NCI-H2227 (cell line): ENCODE results near the gene ZCCHC17.

Experiments used
- DNase-seq: peaks from one replicate; lab custom pipeline; 2025; ENCODE audit not compliant: unreplicated experiment; lab: John Stamatoyannopoulos, UW

The ZCCHC17 gene

GRCh38 chr1:31389616-31390015 is 92.8 kb downstream of the ZCCHC17 start:
- no peak for DNase-seq

- DNase-seq: no peak
These were observed 93.2 kb downstream of the ZCCHC17 start for GRCh38 chr1:31390071-31390470.

GRCh38 chr1:31393463-31393862 is 96.6 kb downstream of the ZCCHC17 start:
- no peak for DNase-seq

- DNase-seq: peak; percentile 94
These were observed 97.9 kb downstream of the ZCCHC17 start for GRCh38 chr1:31394584-31395193.

- DNase-seq: no peak
These were observed 100.0 kb downstream of the ZCCHC17 start for GRCh38 chr1:31396633-31397351.

- no peak for DNase-seq
These were observed 100.7 kb downstream of the ZCCHC17 start for GRCh38 chr1:31397360-31398095.

GRCh38 chr1:31398246-31398645 is 101.4 kb downstream of the ZCCHC17 start:
- no peak for DNase-seq

- DNase-seq: no peak
These were observed 103.1 kb downstream of the ZCCHC17 start for GRCh38 chr1:31399976-31400375.

GRCh38 chr1:31400393-31400792 is 103.6 kb downstream of the ZCCHC17 start:
- no peak for DNase-seq

- no peak for DNase-seq
These were observed 104.4 kb downstream of the ZCCHC17 start for GRCh38 chr1:31401241-31401640.

GRCh38 chr1:31405578-31406245 is 108.9 kb downstream of the ZCCHC17 start:
- DNase-seq: no peak

GRCh38 chr1:31407029-31407626 is 110.3 kb downstream of the ZCCHC17 start:
- no peak for DNase-seq

- no peak for DNase-seq
These were observed 112.0 kb downstream of the ZCCHC17 start for GRCh38 chr1:31408788-31409318.

GRCh38 chr1:31409946-31410858 is 113.4 kb downstream of the ZCCHC17 start:
- DNase-seq: no peak

GRCh38 chr1:31410871-31411270 is 114.0 kb downstream of the ZCCHC17 start:
- no peak for DNase-seq

GRCh38 chr1:31412205-31412604 is 115.4 kb downstream of the ZCCHC17 start:
- DNase-seq: no peak

GRCh38 chr1:31412732-31413404 is 116.0 kb downstream of the ZCCHC17 start, which contains the start of gene SERINC2:
TSS of gene SERINC2 (plus strand) at chr1:31413213. CDS start at chr1:31413266, 53 bp downstream.
- DNase-seq: peak; percentile 36

GRCh38 chr1:31413405-31414001 is 116.7 kb downstream of the ZCCHC17 start:
- no peak for DNase-seq
